Calu3 (cell line): ENCODE measurements around the gene PHF12. TPM values are rescaled to one million over a fixed set of nuclear protein-coding genes. Genes with fewer than 3 reads are reported as not detected.

Source experiments
- BruUV-seq: library from RNA; stranded (reverse); fragments of 400-500 nt; replicated peaks from 2 replicates; lab custom pipeline; 2021; lab: Mats Ljungman, UMichigan
- CTCF ChIA-PET: fragments of 300-600 bp; sonication (Branson Sonifier 250); formaldehyde crosslinking; loops from one replicate; lab custom pipeline; 2022; ENCODE audit warnings: antibody characterized with exemption; lab: Charles Lee
- DNase-seq: peaks from one replicate; pipeline ENCODE4 v3.0.0; 2022
- H3K27ac Mint-ChIP-seq: one replicate; pipeline ENCODE4 v1.8.0; 2022; ENCODE audit warnings: mixed read lengths; ENCODE audit not compliant: unreplicated experiment
- H3K27me3 Mint-ChIP-seq: one replicate; pipeline ENCODE4 v1.8.0; 2022; ENCODE audit warnings: mixed read lengths; ENCODE audit not compliant: unreplicated experiment
- H3K36me3 Mint-ChIP-seq: one replicate; pipeline ENCODE4 v1.8.0; 2022; ENCODE audit warnings: mild to moderate bottlenecking, moderate library complexity, mixed read lengths; ENCODE audit not compliant: insufficient read depth, unreplicated experiment
- H3K4me1 Mint-ChIP-seq: one replicate; pipeline ENCODE4 v1.8.0; 2022; ENCODE audit warnings: mild to moderate bottlenecking, low read depth, mixed read lengths; ENCODE audit not compliant: unreplicated experiment
- H3K4me3 Mint-ChIP-seq: one replicate; pipeline ENCODE4 v1.8.0; 2022; ENCODE audit warnings: mild to moderate bottlenecking, low read depth, moderate library complexity, mixed read lengths; ENCODE audit not compliant: unreplicated experiment
- H3K9me3 Mint-ChIP-seq: one replicate; pipeline ENCODE4 v1.8.0; 2022; ENCODE audit warnings: low read depth, mixed read lengths; ENCODE audit not compliant: unreplicated experiment
- intact Hi-C: fragments of 100-400 bp; cut with micrococcal nuclease; formaldehyde crosslinking; loops from one replicate; pipeline ENCODE4 v1.10.0; 2022; ENCODE audit not compliant: unreplicated experiment
- total RNA-seq: library from RNA; stranded (reverse); gene quantifications from 2 replicates; pipeline ENCODE4 v1.2.3, GENCODE V29; 2022
- TF ChIP-seq, protein P1 (sequence below): fragments of 200-600 bp; IDR thresholded peaks from one replicate; pipeline ENCODE4 v1.8.0; 2022; ENCODE audit warnings: antibody characterized with exemption; ENCODE audit not compliant: unreplicated experiment

PHF12 gene
- total RNA-seq, 1 experiment from 2014 or later: 54.0 TPM

DNA sequence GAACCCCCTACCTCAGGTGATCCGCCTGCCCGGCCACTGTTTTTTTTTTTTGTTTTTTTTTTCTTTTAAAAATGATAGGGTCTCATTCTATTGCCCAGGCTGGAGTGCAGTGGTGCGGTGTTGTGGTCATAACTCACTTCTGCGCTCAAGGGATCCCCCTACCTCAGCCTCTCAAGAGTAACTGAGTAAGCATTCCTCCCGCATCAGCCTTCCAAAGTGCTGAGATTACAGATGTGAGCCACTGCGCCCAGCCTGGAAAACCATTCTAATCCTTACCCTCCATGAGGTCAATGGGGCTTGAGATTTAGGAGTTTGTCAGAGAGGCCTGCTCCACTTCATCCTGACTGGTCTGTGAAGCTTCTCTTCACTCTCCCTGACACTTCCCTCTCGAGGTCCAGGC lies 84.0 kb downstream of the PHF12 start:
- no TSS peak for BruUV-seq
- no peaks in the 10 kb centered on the region for H3K9me3 Mint-ChIP-seq
- no peak for DNase-seq
- H3K4me1 Mint-ChIP-seq: peaks cover 6% of the 10 kb centered on the region
- CTCF ChIA-PET: no interaction called here
- TF ChIP-seq, protein P1, sequence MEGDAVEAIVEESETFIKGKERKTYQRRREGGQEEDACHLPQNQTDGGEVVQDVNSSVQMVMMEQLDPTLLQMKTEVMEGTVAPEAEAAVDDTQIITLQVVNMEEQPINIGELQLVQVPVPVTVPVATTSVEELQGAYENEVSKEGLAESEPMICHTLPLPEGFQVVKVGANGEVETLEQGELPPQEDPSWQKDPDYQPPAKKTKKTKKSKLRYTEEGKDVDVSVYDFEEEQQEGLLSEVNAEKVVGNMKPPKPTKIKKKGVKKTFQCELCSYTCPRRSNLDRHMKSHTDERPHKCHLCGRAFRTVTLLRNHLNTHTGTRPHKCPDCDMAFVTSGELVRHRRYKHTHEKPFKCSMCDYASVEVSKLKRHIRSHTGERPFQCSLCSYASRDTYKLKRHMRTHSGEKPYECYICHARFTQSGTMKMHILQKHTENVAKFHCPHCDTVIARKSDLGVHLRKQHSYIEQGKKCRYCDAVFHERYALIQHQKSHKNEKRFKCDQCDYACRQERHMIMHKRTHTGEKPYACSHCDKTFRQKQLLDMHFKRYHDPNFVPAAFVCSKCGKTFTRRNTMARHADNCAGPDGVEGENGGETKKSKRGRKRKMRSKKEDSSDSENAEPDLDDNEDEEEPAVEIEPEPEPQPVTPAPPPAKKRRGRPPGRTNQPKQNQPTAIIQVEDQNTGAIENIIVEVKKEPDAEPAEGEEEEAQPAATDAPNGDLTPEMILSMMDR: no peak
- H3K27ac Mint-ChIP-seq: no peak overlapping the region
- no peaks in the 10 kb centered on the region for H3K27me3 Mint-ChIP-seq
- H3K4me3 Mint-ChIP-seq: no peak overlapping the region
- intact Hi-C loops: no loop called here
- H3K36me3 Mint-ChIP-seq: no peaks in the 10 kb centered on the region

GRCh38 chr17:28865946-28866752 lies 85.2 kb downstream of the PHF12 start:
- H3K27me3 Mint-ChIP-seq: no peaks in the 10 kb centered on the region
- H3K36me3 Mint-ChIP-seq: no peaks in the 10 kb centered on the region
- BruUV-seq: no TSS peak
- no peak overlapping the region for H3K4me3 Mint-ChIP-seq
- CTCF ChIA-PET: no interaction called here
- no peaks in the 10 kb centered on the region for H3K9me3 Mint-ChIP-seq
- H3K4me1 Mint-ChIP-seq: peaks cover 6% of the 10 kb centered on the region
- intact Hi-C loops: no loop called here
- H3K27ac Mint-ChIP-seq: no peak overlapping the region
- DNase-seq: no peak
- TF ChIP-seq, protein P1: no peak

GRCh38 chr17:28864991-28865849 lies 86.1 kb downstream of the PHF12 start:
- peaks cover 6% of the 10 kb centered on the region for H3K4me1 Mint-ChIP-seq

GRCh38 chr17:28863953-28864352 lies 87.4 kb downstream of the PHF12 start:
- Mint-ChIP-seq H3K27me3 (no peaks in the 10 kb centered on the region), H3K4me1 (peaks cover 6% of the 10 kb centered on the region)

More at GRCh38 chr17:28864991-28865849, 86.1 kb downstream of the PHF12 start:
- TF ChIP-seq, protein P1: no peak
- no peak for DNase-seq
- CTCF ChIA-PET: no interaction called here
- Mint-ChIP-seq H3K27me3 (no peaks in the 10 kb centered on the region), H3K4me3 (no peak overlapping the region), H3K36me3 (peaks cover 4% of the 10 kb centered on the region), H3K27ac (no peak overlapping the region), H3K9me3 (no peaks in the 10 kb centered on the region)
- intact Hi-C loops: no loop called here
- no TSS peak for BruUV-seq

More at GRCh38 chr17:28863953-28864352, 87.4 kb downstream of the PHF12 start:
- intact Hi-C loops: no loop called here
- no peak for DNase-seq
- CTCF ChIA-PET: interaction anchor here (0.7 kb wide), 1 partner anchor 100 kb away, joined by 5 read pairs; no protein-coding TSS in a partner anchor
- no peak overlapping the region for H3K4me3 Mint-ChIP-seq
- no peak overlapping the region for H3K27ac Mint-ChIP-seq
- TF ChIP-seq, protein P1: no peak
- H3K9me3 Mint-ChIP-seq: no peaks in the 10 kb centered on the region
- H3K36me3 Mint-ChIP-seq: peaks cover 12% of the 10 kb centered on the region
- BruUV-seq: no TSS peak
